AG10803 (cell line): ENCODE results near the gene NRG3.

Experiments used
- DNase-seq: peaks from one replicate; pipeline ENCODE4 v3.0.0; 2010; ENCODE audit warnings: low read depth
- H3K4me3 ChIP-seq: 2 replicates; pipeline ENCODE4 v1.5.1; 2011; ENCODE audit warnings: mild to moderate bottlenecking, low read length, control low read depth
- CTCF ChIP-seq: conservative IDR thresholded peaks from 2 replicates; pipeline ENCODE4 v1.5.1; 2011; ENCODE audit warnings: mild to moderate bottlenecking, low read length, control low read depth, inconsistent platforms

Gene NRG3

GRCh38 chr10:82609845-82610244, 734.9 kb downstream of the NRG3 start:
- H3K4me3 ChIP-seq: no peak overlapping the region
- DNase-seq: no peak
- no peak for TF ChIP-seq CTCF

DNA sequence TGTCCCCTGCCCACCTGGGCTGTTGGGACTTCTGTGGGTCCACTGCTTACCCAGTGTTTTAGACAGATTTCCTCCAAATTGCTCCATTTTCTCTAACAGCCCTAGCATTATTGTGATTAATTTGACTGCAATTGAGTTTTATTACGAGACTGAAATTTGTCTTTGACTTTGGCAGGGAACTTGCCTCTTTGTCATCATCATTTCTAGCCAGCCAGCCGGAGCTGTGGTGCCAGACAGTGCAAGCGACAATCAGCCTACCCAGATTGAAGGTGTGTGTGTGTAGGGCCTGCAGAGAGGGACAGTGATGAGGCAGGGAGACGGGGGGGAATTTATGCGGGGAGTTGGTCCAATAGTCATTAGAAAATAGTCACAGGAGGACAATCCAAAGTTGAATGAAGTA, 743.0 kb downstream of the NRG3 start:
- no peak for TF ChIP-seq CTCF
- no peak for DNase-seq
- no peak overlapping the region for H3K4me3 ChIP-seq

- no peak for DNase-seq
- no peak for TF ChIP-seq CTCF
- H3K4me3 ChIP-seq: no peak overlapping the region
These were observed 746.7 kb downstream of the NRG3 start for GRCh38 chr10:82621680-82622079.

GRCh38 chr10:82622479-82622878, 747.5 kb downstream of the NRG3 start:
- no peak for TF ChIP-seq CTCF
- no peak for DNase-seq
- no peak overlapping the region for H3K4me3 ChIP-seq

DNA sequence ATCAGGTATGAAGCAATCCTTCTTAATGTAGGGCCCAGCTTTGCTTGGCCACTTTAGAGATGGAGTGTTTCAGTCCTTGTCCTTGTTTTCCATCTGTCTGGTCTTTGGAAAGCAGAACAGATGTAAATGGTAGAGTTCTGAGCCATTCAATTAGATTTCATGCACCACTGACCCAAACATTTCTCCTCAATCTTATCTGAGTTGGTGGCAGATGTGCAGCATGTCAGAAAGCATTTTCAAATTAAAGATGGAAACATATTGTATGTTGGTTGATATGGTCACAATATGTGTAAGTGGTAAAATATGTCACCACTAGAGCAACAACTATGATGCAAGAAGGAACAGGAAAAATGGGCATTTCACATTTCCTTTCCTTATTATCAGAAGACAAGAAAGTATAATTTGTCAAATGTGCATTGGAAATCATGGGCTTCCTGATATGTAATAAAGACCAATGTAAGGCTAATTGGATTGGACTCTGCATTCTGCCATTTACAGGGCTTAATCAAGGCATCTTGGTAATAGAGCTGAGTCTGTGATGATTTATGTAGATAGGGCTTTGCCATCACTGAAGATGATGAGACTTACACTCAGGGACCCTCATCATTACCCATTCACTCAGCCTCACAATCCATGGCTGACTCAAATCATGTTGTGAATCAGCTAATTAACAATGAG, 750.7 kb downstream of the NRG3 start:
- TF ChIP-seq CTCF: no peak
- H3K4me3 ChIP-seq: no peak overlapping the region
- no peak for DNase-seq

DNA sequence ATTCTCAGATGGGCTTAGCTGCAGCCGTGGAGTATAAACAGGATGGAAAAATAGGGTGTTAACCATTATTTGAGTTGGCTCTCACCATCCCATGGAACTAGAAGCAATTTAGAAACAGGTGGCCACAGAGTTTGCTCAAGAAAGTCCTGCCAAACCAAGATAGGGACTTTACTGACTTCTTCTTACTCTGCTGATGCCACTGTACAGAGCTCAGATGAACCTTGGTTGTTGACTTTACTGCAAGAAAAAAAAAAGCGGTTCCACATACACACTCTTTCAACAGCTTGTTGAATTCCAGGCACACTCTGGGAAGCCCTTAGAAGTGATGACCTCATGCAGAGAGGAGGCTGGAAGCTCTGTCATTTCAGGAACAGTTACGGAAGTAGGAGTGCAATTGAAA, 753.4 kb downstream of the NRG3 start:
- no peak for TF ChIP-seq CTCF
- DNase-seq: no peak
- H3K4me3 ChIP-seq: no peak overlapping the region

- no peak overlapping the region for H3K4me3 ChIP-seq
- no peak for TF ChIP-seq CTCF
- DNase-seq: no peak
These were observed 768.1 kb downstream of the NRG3 start for GRCh38 chr10:82643076-82643475.
